Rectal smooth muscle tissue (tissue), 1 donor: ENCODE measurements around the gene PUS1.
"Not testable (repeated sequence)": the region's sequence is repeated elsewhere in the genome, so short reads cannot be mapped to it uniquely, and the experiment has no call there.

Experiments used
- H3K27ac ChIP-seq: one replicate; pipeline ENCODE4 v1.7.0; 2013; ENCODE audit warnings: low read depth, low read length, inconsistent platforms
- H3K27me3 ChIP-seq: one replicate; pipeline ENCODE4 v1.7.0; 2013; ENCODE audit warnings: low read length; ENCODE audit not compliant: control insufficient read depth, insufficient read depth
- H3K36me3 ChIP-seq: one replicate; pipeline ENCODE4 v1.7.0; 2013; ENCODE audit warnings: low read length; ENCODE audit not compliant: control insufficient read depth, insufficient read depth
- H3K4me1 ChIP-seq: one replicate; pipeline ENCODE4 v1.7.0; 2013; ENCODE audit warnings: low read length; ENCODE audit not compliant: control insufficient read depth, insufficient read depth
- H3K4me3 ChIP-seq: one replicate; pipeline ENCODE4 v1.7.0; 2013; ENCODE audit warnings: low read length
- H3K9ac ChIP-seq: one replicate; pipeline ENCODE4 v1.7.0; 2013; ENCODE audit warnings: low read length

The PUS1 gene

DNA sequence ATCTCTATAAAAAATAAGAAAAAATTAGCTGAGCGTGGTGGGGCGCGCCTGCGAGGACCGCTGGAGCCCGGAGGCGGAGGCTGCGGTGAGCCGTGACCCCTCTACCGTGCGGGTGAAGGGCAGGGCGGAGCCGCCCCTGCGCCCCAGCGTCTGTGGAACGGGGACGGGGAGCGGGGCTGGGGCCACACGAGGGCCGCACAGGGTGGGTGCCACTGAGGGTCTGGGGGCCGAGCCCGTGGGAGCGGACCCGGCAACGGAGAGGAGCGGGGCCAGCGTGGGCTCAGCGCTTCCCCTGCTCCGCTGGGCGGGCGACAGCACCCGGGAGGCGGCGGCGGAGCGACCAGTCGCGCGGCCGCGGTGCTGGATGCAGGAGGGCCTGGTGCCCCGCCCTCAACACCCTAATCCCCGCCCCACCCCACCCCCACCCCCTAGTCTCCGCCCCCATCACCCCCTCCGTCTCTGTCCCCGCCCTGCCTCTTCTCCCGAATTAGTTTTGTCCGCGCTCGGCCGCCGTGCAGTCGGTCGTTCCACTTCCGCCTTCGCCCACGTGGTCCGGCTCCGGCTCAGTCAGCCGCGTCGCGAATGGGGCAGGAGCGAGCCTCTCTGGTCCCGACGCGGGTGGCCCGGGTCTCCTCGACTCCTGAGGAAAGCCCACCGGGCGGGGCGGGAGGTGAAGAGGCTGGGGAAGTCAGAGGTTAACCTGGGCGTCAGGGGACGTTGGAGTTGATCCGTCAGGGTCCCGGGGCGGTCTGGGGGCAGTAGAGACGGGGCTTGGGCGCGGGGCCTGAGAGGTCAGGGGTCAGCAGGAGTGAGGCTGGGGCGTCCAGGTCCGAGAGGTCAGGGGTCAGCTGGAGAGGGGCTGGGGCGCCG is at the start of gene PUS1:
Gene PUS1 (plus strand): TSS at position 566 of the 870 bp plus-strand sequence. CDS start 447 bp downstream, outside the sequence.
- H3K27ac ChIP-seq = peak within 1 kb of the TSS; percentile 77
- no peaks in the 10 kb centered on the region for H3K4me1 ChIP-seq
- peak within 1 kb of the TSS; percentile 62 for H3K9ac ChIP-seq
- H3K36me3 ChIP-seq = peaks cover 12% of the 10 kb centered on the region
- H3K4me3 ChIP-seq = peak within 1 kb of the TSS; percentile 86
- H3K27me3 ChIP-seq = no peaks in the 10 kb centered on the region

DNA sequence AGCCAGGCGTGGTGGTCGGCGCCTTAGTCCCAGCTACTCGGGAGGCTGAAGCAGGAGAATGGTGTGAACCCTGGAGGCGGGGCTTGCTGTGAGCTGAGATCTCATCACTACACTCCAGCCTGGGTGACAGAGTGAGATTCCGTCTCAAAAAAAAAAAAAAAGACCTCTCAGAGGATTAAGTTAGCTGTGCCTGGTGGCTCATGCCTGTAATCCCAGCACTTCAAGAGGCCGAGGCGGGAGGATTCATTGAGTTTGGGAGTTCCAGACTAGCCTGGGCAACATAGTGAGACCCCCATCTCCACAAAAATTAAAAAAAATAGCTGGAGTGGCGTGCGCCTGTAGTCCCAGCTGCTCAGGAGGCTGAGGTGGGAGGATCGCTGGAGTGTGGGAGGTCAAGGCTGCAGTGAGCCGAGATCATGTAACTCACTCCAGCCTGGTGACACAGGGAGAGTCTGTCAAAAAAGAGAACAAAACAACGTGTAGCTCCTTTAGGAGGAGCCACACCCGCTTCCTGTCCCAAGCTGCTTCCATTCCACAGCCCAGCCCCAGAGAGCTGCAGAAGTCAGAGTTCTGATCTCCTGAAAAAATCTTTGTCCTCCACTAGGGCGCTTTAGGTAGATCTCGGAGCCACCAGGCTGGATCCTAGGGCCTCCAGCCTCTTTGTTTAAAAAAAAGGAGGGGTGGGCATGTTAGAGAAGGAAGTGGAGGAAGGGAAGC is 46.1 kb upstream of the PUS1 start:
- Histone ChIP-seq H3K9ac (no peak overlapping the region), H3K36me3 (no peaks in the 10 kb centered on the region), H3K27ac (no peak overlapping the region), H3K4me3 (no peak overlapping the region), H3K4me1 (no peaks in the 10 kb centered on the region), H3K27me3 (no peaks in the 10 kb centered on the region)

DNA sequence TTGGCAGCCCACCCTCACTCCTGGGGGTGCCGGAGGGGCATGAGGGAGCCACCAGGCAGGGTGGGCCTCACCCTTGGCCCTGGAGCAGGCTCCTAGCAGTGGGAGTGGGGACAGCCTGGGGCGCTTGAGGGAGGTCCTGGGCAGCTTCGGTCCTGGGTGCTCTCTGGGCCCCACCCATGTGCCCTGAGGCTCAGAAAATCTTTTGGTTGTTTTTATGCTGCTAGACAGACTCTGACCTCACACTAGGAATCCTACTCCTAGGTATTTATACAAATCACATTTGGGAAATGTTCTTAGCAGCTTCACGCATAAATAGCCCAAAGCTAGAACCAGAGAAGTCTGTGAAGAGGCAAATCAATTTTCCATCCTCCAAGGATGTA is 45.6 kb upstream of the PUS1 start:
- Histone ChIP-seq H3K4me3 (no peak overlapping the region), H3K36me3 (no peaks in the 10 kb centered on the region), H3K4me1 (no peaks in the 10 kb centered on the region), H3K27me3 (no peaks in the 10 kb centered on the region), H3K9ac (no peak overlapping the region), H3K27ac (no peak overlapping the region)

DNA sequence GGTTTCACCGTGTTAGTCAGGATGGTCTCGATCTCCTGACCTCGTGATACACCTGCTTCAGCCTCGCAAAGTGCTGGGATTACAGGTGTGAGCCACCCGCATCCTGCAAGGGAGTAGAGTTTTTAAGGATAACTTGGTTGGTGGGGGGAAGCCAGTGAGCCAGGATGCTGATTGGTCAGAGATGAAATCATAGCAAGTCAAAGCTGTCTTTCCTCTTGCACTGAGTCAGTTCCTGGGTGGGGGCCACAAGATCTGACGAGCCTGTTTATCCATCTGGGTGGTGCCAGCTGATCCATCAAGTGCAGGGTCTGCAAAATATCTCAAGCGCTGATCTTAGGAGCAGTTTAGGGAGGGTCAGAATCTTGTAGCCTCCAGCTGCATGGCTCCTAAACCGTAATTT is 44.0 kb upstream of the PUS1 start:
- H3K9ac ChIP-seq, H3K36me3 ChIP-seq, H3K27me3 ChIP-seq, H3K27ac ChIP-seq, H3K4me1 ChIP-seq, H3K4me3 ChIP-seq: not testable (repeated sequence)

DNA sequence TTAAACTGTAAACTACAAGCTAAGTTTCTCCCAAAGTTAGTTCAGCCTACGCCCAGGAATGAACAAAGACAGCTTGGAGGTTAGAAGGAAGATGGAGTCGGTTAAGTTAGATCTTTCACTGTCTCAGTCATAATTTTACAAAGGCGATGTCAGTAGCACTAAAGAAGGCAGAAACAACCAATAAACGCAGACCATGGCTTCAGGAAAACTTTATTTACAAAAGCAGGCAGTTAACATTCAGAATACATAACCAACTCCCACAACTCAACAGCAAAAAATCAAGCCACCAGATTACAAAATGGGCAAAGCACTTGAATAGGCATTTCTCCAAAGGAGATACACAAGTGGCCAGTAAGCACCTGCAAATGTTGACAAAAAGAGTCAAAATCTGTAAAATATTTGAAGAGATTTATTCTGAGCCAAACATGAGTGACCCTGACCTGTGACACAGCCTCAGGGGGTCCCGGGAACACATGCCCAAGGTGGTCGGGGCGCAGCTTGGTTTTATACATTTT is 43.5 kb upstream of the PUS1 start:
- Histone ChIP-seq H3K27ac (no peak overlapping the region), H3K9ac (no peak overlapping the region), H3K4me3 (no peak overlapping the region), H3K36me3 (no peaks in the 10 kb centered on the region), H3K27me3 (no peaks in the 10 kb centered on the region), H3K4me1 (no peaks in the 10 kb centered on the region)

DNA sequence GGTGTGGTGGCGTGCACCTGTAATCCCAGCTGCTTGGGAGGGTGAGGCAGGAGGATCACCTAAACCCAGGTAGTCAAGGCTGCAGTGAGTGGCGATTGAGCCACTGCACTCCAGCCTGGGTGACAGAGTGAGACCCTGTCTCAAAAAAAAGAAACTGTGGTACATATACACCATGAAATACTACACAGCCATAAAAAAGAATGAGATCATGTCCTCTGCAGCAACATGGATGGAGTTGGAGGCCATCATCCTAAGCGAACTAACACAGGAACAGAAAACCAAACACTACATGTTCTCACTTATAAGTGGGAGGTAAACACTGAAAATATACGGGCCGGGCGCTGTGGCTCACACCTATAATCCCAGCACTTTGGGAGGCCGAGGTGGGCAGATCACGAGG is 37.4 kb upstream of the PUS1 start:
- H3K27me3 ChIP-seq, H3K4me1 ChIP-seq, H3K4me3 ChIP-seq, H3K36me3 ChIP-seq, H3K9ac ChIP-seq, H3K27ac ChIP-seq: not testable (repeated sequence)

DNA sequence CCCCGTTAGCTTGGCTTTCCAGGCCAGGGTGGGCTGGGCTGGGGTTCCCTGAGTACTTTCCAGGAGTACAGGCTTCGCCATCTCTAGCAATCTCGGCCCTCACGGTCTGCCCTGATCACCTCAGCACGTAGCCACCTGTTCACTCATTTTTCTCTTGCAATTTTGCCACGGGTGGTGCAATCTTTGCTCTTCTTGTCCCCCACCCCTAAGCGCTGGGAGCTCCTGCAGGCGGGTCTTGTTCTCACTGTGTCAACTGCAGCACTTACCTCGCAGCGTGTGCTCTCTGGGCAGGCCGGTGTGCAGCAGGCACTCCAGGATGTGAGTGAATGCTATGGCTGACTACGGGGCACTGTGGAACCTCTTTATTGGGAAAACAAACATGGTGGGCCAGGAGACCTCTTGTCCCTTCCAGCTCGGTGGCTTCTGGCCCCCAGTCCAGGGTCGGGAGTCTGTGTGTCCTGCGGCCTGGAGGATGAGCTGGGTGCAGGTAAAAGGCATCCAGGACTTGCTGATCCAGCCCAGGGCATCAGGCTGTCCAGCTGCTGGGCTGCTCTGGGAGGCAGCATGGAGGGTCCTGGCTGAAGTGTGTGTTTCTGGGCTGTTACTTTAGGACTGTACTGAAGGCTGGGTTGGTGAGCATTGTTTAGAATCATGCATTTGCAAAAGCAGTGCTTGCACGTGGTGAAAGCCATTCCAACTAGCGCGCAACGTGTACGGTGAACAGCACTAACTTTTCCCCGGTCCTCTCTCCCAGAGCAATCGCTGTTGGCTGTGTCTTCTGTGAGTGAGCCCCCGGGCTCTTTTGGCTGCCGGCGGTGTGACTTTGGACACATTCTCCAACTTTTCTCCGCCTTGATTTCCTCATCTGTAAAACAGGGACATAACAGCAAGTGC is 36.1 kb upstream of the PUS1 start:
- H3K27ac ChIP-seq = no peak overlapping the region

DNA sequence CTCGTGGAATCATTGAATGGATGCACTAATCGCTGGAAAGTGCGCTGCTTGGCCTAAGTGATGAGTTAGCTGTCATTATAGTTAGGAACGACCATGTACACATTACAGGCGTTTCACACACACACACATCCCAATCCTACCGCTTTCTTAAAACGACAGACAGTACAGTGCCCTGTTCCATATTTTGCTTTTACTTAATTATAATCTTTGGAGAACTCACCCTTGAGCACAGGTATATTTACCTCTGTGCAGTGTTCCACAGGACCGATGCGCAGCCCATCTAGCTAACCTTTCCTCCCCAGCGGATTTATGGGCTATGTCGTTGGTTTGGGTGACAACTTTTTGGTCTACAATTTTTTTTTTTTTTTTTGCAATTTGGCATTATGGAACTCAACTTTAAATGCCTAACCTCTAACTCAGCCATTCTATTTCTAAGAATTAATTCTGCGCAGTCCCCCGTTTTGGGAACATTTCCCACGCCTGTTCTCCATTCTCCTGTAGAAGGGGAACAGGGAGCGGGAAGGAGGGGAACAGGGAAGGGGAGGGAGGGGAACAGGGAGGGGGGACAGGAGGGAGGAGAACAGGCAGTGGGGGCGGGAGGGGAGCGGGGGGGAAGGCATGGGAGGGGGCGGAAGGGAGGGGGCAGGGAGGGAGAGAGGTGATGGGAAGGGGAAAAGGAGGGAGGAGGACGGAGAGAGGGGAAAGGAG is 35.3 kb upstream of the PUS1 start:
- H3K4me3 ChIP-seq = no peak overlapping the region
- H3K36me3 ChIP-seq = no peaks in the 10 kb centered on the region
- no peak overlapping the region for H3K9ac ChIP-seq
- H3K27me3 ChIP-seq = no peaks in the 10 kb centered on the region
- H3K4me1 ChIP-seq = peaks cover 9% of the 10 kb centered on the region
- H3K27ac ChIP-seq = no peak overlapping the region

More for the DNA sequence above, 36.1 kb upstream of the PUS1 start:
- Histone ChIP-seq H3K4me1 (peaks cover 9% of the 10 kb centered on the region), H3K27me3 (no peaks in the 10 kb centered on the region), H3K36me3 (no peaks in the 10 kb centered on the region), H3K9ac (no peak overlapping the region), H3K4me3 (no peak overlapping the region)

DNA sequence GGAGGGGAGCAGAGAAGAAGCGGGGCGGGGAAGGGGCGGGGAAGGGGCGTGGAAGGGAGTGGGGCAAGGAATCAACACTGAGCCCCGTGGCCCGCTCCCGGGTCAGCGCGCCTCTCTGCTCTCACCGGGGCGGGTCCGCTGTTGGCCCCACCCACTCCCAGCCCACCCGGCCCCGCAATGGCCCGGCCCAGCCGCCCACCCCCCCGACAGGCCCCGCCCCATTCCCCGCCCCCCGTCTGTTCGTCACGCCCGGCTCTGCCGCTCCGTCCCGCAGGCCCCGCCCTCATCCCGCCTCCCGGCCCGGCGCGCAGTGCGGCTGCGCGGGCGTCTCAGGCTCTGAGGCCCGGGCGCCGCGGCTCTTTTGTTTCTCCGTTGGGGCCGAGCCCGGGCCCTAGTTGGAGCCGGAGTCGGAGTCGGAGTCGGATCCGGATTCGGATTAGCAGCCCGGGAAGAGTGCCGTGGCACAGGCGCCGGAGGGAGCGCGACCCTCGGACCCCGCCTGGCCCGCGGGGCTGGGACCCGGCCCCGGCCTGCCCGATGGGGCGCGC is 34.7 kb upstream of the PUS1 start, which contains the start of gene ULK1:
Gene ULK1 (plus strand): TSS at position 310 of the 548 bp plus-strand sequence. CDS start 380 bp downstream, outside the sequence.
- peak within 1 kb of the TSS; percentile 86 for H3K4me3 ChIP-seq
- H3K9ac ChIP-seq = peak within 1 kb of the TSS; percentile 90
- H3K27ac ChIP-seq = peak within 1 kb of the TSS; percentile 100
- H3K4me1 ChIP-seq = peaks cover 9% of the 10 kb centered on the region
- H3K36me3 ChIP-seq = peaks cover under 1% of the 10 kb centered on the region
- H3K27me3 ChIP-seq = no peaks in the 10 kb centered on the region

DNA sequence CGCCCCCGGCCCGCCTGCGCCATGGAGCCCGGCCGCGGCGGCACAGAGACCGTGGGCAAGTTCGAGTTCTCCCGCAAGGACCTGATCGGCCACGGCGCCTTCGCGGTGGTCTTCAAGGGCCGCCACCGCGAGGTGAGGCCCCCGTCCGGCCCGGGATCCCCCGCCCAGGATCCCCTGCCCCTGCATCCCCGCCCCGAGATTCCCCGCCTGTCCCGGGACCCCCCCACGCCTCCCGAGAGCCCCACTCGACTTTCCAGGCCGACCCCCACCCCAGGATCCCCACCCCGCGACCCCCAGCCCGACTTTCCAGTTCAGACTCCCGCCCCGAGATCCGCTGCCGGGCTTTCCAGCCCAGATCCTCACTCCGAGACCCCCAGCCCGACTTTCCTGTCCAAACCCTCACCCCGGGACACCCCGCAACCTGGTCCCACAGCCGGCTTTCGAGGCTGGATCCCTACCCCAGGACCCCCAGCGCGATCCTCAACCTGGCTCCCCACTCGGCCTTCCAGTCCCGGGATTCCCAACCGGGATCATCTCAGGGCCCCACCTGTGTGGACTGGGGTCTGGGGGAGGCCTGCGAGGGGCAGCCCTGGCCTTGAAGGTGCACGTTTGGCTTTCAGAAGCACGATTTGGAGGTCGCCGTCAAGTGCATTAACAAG is 34.0 kb upstream of the PUS1 start:
- peak overlapping the region; percentile 90 for H3K9ac ChIP-seq
- H3K4me1 ChIP-seq = peaks cover 9% of the 10 kb centered on the region
- peak overlapping the region; percentile 100 for H3K27ac ChIP-seq
- H3K4me3 ChIP-seq = peak overlapping the region; percentile 86
- H3K36me3 ChIP-seq = peaks cover 3% of the 10 kb centered on the region
- H3K27me3 ChIP-seq = no peaks in the 10 kb centered on the region

DNA sequence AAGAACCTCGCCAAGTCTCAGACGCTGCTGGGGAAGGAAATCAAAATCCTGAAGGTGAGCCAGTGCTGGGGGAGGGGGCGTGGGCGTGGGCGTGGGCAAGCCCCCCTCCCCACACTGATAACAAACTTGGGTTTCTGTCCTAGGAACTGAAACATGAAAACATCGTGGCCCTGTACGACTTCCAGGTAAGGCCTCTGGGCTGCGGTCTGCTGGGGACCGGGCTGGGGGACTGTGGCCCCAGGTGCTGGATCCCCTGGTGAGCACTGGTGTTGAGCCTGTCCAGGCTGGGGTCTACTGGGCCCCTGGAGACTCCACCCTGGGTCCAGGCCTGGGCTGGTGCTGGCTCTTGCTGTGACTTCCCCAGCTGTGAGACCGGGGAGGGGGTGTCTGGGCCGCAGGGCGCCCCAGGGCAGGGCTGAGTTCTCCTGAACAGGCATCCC is 33.4 kb upstream of the PUS1 start:
- H3K27ac ChIP-seq = peak overlapping the region; percentile 100
- peak overlapping the region; percentile 90 for H3K9ac ChIP-seq
- H3K4me3 ChIP-seq = peak overlapping the region; percentile 86
- H3K4me1 ChIP-seq = peaks cover 9% of the 10 kb centered on the region
- peaks cover 3% of the 10 kb centered on the region for H3K36me3 ChIP-seq
- no peaks in the 10 kb centered on the region for H3K27me3 ChIP-seq
